Activated T-helper 1 cell treated with anti-CD3 and anti-CD28 coated beads, Interleukin-2, amount 50 U/mL, for 16 hours (primary cell): ENCODE results near the gene SPTB.

Source experiments
- DNase-seq, 2 donors: peaks; one replicate each; pipeline ENCODE4 v3.0.0-alpha.2; 2020; ENCODE audit warnings: low read depth in 1 of 2, low spot score in 1 of 2

The SPTB gene

GRCh38 chr14:64715628-64716412 is 163.9 kb downstream of the SPTB start:
- no peak for DNase-seq

GRCh38 chr14:64715146-64715627 is 164.5 kb downstream of the SPTB start:
- no peak for DNase-seq

- no peak for DNase-seq
Measured at GRCh38 chr14:64714432-64715025, 165.2 kb downstream of the SPTB start.

- no peak for DNase-seq
Measured at GRCh38 chr14:64713677-64714076, 166.0 kb downstream of the SPTB start.

- no peak for DNase-seq
Measured at GRCh38 chr14:64711039-64711438, 168.7 kb downstream of the SPTB start.

GRCh38 chr14:64709126-64709525 is 170.6 kb downstream of the SPTB start:
- DNase-seq = no peak

GRCh38 chr14:64708148-64709004 is 171.3 kb downstream of the SPTB start:
- DNase-seq = no peak

GRCh38 chr14:64707661-64708060 is 172.0 kb downstream of the SPTB start:
- no peak for DNase-seq

GRCh38 chr14:64706593-64707193 is 173.0 kb downstream of the SPTB start:
- DNase-seq = no peak

- DNase-seq = no peak
Measured at GRCh38 chr14:64706119-64706592, 173.6 kb downstream of the SPTB start.

- DNase-seq = no peak
Measured at GRCh38 chr14:64705381-64706118, 174.2 kb downstream of the SPTB start.

- DNase-seq = no peak
Measured at GRCh38 chr14:64704743-64705380, 174.8 kb downstream of the SPTB start.

GRCh38 chr14:64704143-64704742 is 175.5 kb downstream of the SPTB start, which contains the start of gene PLEKHG3:
Gene PLEKHG3, plus strand, starts transcription at chr14:64704424. Its CDS starts 23,208 bp downstream, at chr14:64727632.
- DNase-seq = no peak

- no peak for DNase-seq
Measured at GRCh38 chr14:64703395-64704142, 176.1 kb downstream of the SPTB start.

- DNase-seq = no peak
Measured at GRCh38 chr14:64702493-64703394, 177.0 kb downstream of the SPTB start.

- no peak for DNase-seq
Measured at GRCh38 chr14:64701660-64702059, 178.0 kb downstream of the SPTB start.

- no peak for DNase-seq
Measured at GRCh38 chr14:64700894-64701293, 178.8 kb downstream of the SPTB start.

GRCh38 chr14:64700290-64700689 is 179.4 kb downstream of the SPTB start:
- no peak for DNase-seq
